Mesenchymal stem cell (in vitro differentiated cells and primary cell): ENCODE data around the gene WNT6.

ENCODE experiments used
- DNase-seq: peaks from one replicate; pipeline ENCODE4 v3.0.0-alpha.2; 2013
- H2AFZ ChIP-seq: one replicate; pipeline ENCODE4 v1.6.1; 2013; ENCODE audit warnings: low read depth, mild to moderate bottlenecking, control low read depth, inconsistent platforms, low read length, moderate library complexity
- H2AK5ac ChIP-seq: 2 replicates; pipeline ENCODE4 v1.6.1; 2013; ENCODE audit warnings: low read length, moderate library complexity, mild to moderate bottlenecking, inconsistent platforms; ENCODE audit not compliant: severe bottlenecking
- H2BK120ac ChIP-seq: one replicate; pipeline ENCODE4 v1.6.1; 2013; ENCODE audit warnings: low read depth, mild to moderate bottlenecking, inconsistent platforms, low read length, moderate library complexity
- H2BK12ac ChIP-seq, 2 experiments: one replicate each; pipeline ENCODE4 v1.6.1; 2013; ENCODE audit warnings: inconsistent platforms in 2 of 2, low read length in 2 of 2, mild to moderate bottlenecking in 2 of 2, moderate library complexity in 2 of 2, control low read depth in 1 of 2
- H2BK15ac ChIP-seq: one replicate; pipeline ENCODE4 v1.6.1; 2013; ENCODE audit warnings: mild to moderate bottlenecking, low read depth, inconsistent platforms; ENCODE audit not compliant: poor library complexity, severe bottlenecking
- H2BK5ac ChIP-seq: 2 replicates; pipeline ENCODE4 v1.6.1; 2013; ENCODE audit warnings: low read depth, mild to moderate bottlenecking, low read length, control low read depth, inconsistent platforms; ENCODE audit not compliant: poor library complexity, severe bottlenecking
- H3K14ac ChIP-seq, 2 experiments: one replicate each; pipeline ENCODE4 v1.6.1; 2013; ENCODE audit warnings: inconsistent platforms in 2 of 2, low read length in 2 of 2, control low read depth in 1 of 2, mild to moderate bottlenecking in 1 of 2, moderate library complexity in 1 of 2
- H3K18ac ChIP-seq, 2 experiments: one replicate each; pipeline ENCODE4 v1.6.1; 2013; ENCODE audit warnings: inconsistent platforms in 2 of 2, low read length in 2 of 2, control low read depth in 1 of 2, low read depth in 1 of 2, mild to moderate bottlenecking in 1 of 2
- H3K23ac ChIP-seq, 2 experiments: one replicate each; pipeline ENCODE4 v1.6.1; 2013; ENCODE audit warnings: inconsistent platforms in 2 of 2, low read length in 2 of 2, mild to moderate bottlenecking in 2 of 2, moderate library complexity in 2 of 2, control low read depth in 1 of 2
- H3K27ac ChIP-seq: 2 replicates; pipeline ENCODE4 v1.5.1; 2013; ENCODE audit warnings: mild to moderate bottlenecking, moderate library complexity, low read length, control low read depth, inconsistent platforms; ENCODE audit not compliant: poor library complexity, severe bottlenecking
- H3K27me3 ChIP-seq, 2 experiments: 2 replicates each; pipeline versions ENCODE4 v1.6.1 to v1.7.0; 2013; ENCODE audit warnings: low read length in 2 of 2, mild to moderate bottlenecking in 2 of 2, moderate library complexity in 2 of 2, control low read depth in 1 of 2, inconsistent platforms in 1 of 2; ENCODE audit not compliant: control insufficient read depth in 1 of 2, insufficient read depth in 1 of 2
- H3K36me3 ChIP-seq, 2 experiments: 2 replicates each; pipeline versions ENCODE4 v1.6.1 to v1.7.0; 2013; ENCODE audit warnings: low read length in 2 of 2, control low read depth in 1 of 2, inconsistent platforms in 1 of 2, low read depth in 1 of 2, mild to moderate bottlenecking in 1 of 2; ENCODE audit not compliant: insufficient read depth in 2 of 2, control insufficient read depth in 1 of 2
- H3K4ac ChIP-seq, 2 experiments: one replicate each; pipeline ENCODE4 v1.6.1; 2013; ENCODE audit warnings: inconsistent platforms in 2 of 2, low read length in 2 of 2, mild to moderate bottlenecking in 2 of 2, moderate library complexity in 2 of 2, control low read depth in 1 of 2, low read depth in 1 of 2
- H3K4me1 ChIP-seq: 2 replicates; pipeline ENCODE4 v1.6.1; 2013; ENCODE audit warnings: low read depth, low read length, control low read depth; ENCODE audit not compliant: control insufficient read depth, insufficient read depth
- H3K4me2 ChIP-seq: 2 replicates; pipeline ENCODE4 v1.6.1; 2013; ENCODE audit warnings: low read length, mild to moderate bottlenecking, inconsistent platforms; ENCODE audit not compliant: poor library complexity, severe bottlenecking
- H3K4me3 ChIP-seq, 2 experiments: 2 replicates each; pipeline versions ENCODE4 v1.5.1 to v1.7.0; 2013; ENCODE audit warnings: low read length in 2 of 2, mild to moderate bottlenecking in 2 of 2, control low read depth in 1 of 2, low read depth in 1 of 2; ENCODE audit not compliant: insufficient read depth in 1 of 2
- H3K79me1 ChIP-seq: replicated peaks from 2 replicates; pipeline ENCODE4 v1.6.1; 2013; ENCODE audit warnings: mild to moderate bottlenecking, control low read depth, low read length, inconsistent platforms; ENCODE audit not compliant: poor library complexity, severe bottlenecking
- H3K9ac ChIP-seq: 2 replicates; pipeline ENCODE4 v1.7.0; 2013; ENCODE audit warnings: mild to moderate bottlenecking, low read length, moderate library complexity
- H3K9me3 ChIP-seq: 2 replicates; pipeline ENCODE4 v1.7.0; 2013; ENCODE audit warnings: mild to moderate bottlenecking, low read length; ENCODE audit not compliant: control insufficient read depth
- H4K8ac ChIP-seq: one replicate; pipeline ENCODE4 v1.6.1; 2013; ENCODE audit warnings: inconsistent platforms, mild to moderate bottlenecking, low read length, moderate library complexity
- H4K91ac ChIP-seq: one replicate; pipeline ENCODE4 v1.6.1; 2013; ENCODE audit warnings: mild to moderate bottlenecking, low read length, inconsistent platforms
- WGBS: methylation state at CpG from one replicate; pipeline ENCODE4 v1.1.7; 2013; ENCODE audit warnings: mixed read lengths; 5-methylcytosine and 5-hydroxymethylcytosine counted together

WNT6 gene

GRCh38 chr2:218870984-218871344 is 11.4 kb downstream of the WNT6 start:
- no peak overlapping the region for H2AK5ac ChIP-seq
- H2BK120ac ChIP-seq = no peak overlapping the region
- DNase-seq = no peak
- no peaks in the 10 kb centered on the region for H3K9me3 ChIP-seq
- H3K27ac ChIP-seq = no peak overlapping the region
- H3K27me3 ChIP-seq = peaks cover 96 to 97% of the 10 kb centered on the region in 2 experiments
- H3K18ac ChIP-seq = no peak overlapping the region
- H2BK12ac ChIP-seq = no peak overlapping the region
- WGBS = 46% methylated on average over 16 of the region's 18 CpGs
- peaks cover 7% of the 10 kb centered on the region for H3K4me1 ChIP-seq
- no peak overlapping the region for H2AFZ ChIP-seq
- no peak overlapping the region for H3K4me2 ChIP-seq
- no peaks in the 10 kb centered on the region for H3K36me3 ChIP-seq
- H3K14ac ChIP-seq = no peak overlapping the region
- no peak overlapping the region for H4K8ac ChIP-seq
- H2BK5ac ChIP-seq = no peak overlapping the region
- H3K79me1 ChIP-seq = no peaks in the 10 kb centered on the region
- no peak overlapping the region for H3K9ac ChIP-seq
- no peak overlapping the region for H4K91ac ChIP-seq
- no peak overlapping the region for H2BK15ac ChIP-seq
- no peak overlapping the region for H3K4ac ChIP-seq
- H3K4me3 ChIP-seq = no peak overlapping the region
- no peak overlapping the region for H3K23ac ChIP-seq

- WGBS = 36% methylated on average over 60 of the region's 60 CpGs
- Histone ChIP-seq H3K4ac (no peak overlapping the region), H2BK120ac (no peak overlapping the region), H3K9me3 (no peaks in the 10 kb centered on the region), H3K4me1 (peaks cover 7% of the 10 kb centered on the region), H3K18ac (no peak overlapping the region), H3K14ac (no peak overlapping the region), H2BK12ac (no peak overlapping the region), H3K4me2 (no peak overlapping the region), H3K23ac (no peak overlapping the region), H4K8ac (no peak overlapping the region), H4K91ac (no peak overlapping the region), H2BK5ac (no peak overlapping the region), H2AFZ (no peak overlapping the region), H3K9ac (no peak overlapping the region), H2BK15ac (no peak overlapping the region), H3K27me3 (peaks cover 95 to 97% of the 10 kb centered on the region in 2 experiments), H3K36me3 (no peaks in the 10 kb centered on the region), H3K27ac (no peak overlapping the region), H3K79me1 (no peaks in the 10 kb centered on the region), H2AK5ac (no peak overlapping the region), H3K4me3 (no peak overlapping the region)
- DNase-seq = no peak
Observed at GRCh38 chr2:218871345-218872302, 12.0 kb downstream of the WNT6 start.

DNA sequence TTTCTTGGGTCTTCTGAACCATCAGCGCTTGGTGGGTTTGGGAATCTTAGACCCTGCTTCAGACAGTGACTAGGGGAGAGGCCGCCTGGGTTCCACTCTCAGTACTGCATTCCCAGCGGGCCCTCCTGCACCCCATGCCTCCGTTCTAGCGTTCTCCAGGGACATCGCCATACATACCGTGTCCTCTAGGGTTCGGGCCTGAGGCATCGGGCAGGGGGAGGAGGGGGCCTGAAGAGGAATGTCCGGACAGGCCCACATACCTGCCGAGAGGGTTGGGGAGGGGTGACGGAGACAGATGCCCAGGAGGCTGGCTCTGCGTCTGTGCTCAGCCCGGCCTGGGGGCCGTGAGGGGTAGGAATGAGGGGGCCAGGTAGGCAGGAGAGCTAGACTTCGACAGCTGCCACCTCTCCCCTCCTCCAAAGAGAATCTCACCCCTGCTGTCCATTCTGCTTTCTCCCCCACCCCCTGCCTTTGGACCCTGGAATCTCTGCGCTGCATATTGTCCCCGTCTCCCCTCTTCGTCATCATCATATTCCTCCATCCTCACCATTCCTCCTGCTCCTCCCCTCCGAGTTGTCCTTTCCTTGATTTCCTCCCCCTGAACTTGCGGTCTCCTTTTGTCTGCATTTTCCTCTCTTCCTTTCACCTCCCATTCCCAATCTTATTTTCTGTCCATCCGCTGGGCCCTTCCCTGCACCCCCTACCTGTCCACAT is 13.2 kb downstream of the WNT6 start:
- Histone ChIP-seq H3K23ac (no peak overlapping the region), H4K91ac (no peak overlapping the region), H2BK15ac (no peak overlapping the region), H3K4me2 (no peak overlapping the region), H3K36me3 (no peaks in the 10 kb centered on the region), H3K4me1 (peaks cover 7% of the 10 kb centered on the region), H3K4ac (no peak overlapping the region), H2BK120ac (no peak overlapping the region), H3K4me3 (no peak overlapping the region), H3K18ac (no peak overlapping the region), H3K27me3 (peaks cover 95 to 97% of the 10 kb centered on the region in 2 experiments), H2BK12ac (no peak overlapping the region), H2AFZ (no peak overlapping the region), H2AK5ac (no peak overlapping the region), H3K9me3 (no peaks in the 10 kb centered on the region), H2BK5ac (no peak overlapping the region), H3K27ac (no peak overlapping the region), H4K8ac (no peak overlapping the region), H3K9ac (no peak overlapping the region), H3K79me1 (no peaks in the 10 kb centered on the region), H3K14ac (no peak overlapping the region)
- DNase-seq = no peak
- WGBS = 16% methylated on average over 13 of the region's 22 CpGs
